Smooth muscle cell (in vitro differentiated cells): ENCODE results near the gene TOMM5. TPM values are rescaled to one million over a fixed set of nuclear protein-coding genes. Genes with fewer than 3 reads are reported as not detected.

Source experiments
- DNase-seq: peaks from one replicate; lab custom pipeline; 2025; ENCODE audit not compliant: unreplicated experiment; lab: John Stamatoyannopoulos, UW
- H2AFZ ChIP-seq: fragments of 200-600 bp; sonication (generic); 2 replicates; pipeline ENCODE4 v1.6.0; 2016; ENCODE audit warnings: antibody characterized with exemption, low read depth, mild to moderate bottlenecking
- H3F3A ChIP-seq: fragments of 200-600 bp; sonication (generic); 2 replicates; pipeline ENCODE4 v1.6.0; 2017; ENCODE audit warnings: antibody characterized with exemption, low read depth
- H3K27ac ChIP-seq: fragments of 200-600 bp; sonication (generic); 2 replicates; pipeline ENCODE4 v1.5.1; 2016; ENCODE audit warnings: low read depth, mild to moderate bottlenecking
- H3K27me3 ChIP-seq: fragments of 200-600 bp; sonication (generic); 2 replicates; pipeline ENCODE4 v1.6.1; 2016; ENCODE audit warnings: low read depth, mild to moderate bottlenecking
- H3K36me3 ChIP-seq: fragments of 200-600 bp; sonication (generic); 2 replicates; pipeline ENCODE4 v1.5.1; 2016; ENCODE audit warnings: low read depth
- H3K4me1 ChIP-seq: fragments of 200-600 bp; sonication (generic); 2 replicates; pipeline ENCODE4 v1.5.1; 2016; ENCODE audit warnings: low read depth
- H3K4me2 ChIP-seq: fragments of 200-600 bp; sonication (generic); 2 replicates; pipeline ENCODE4 v1.6.0; 2016; ENCODE audit warnings: mild to moderate bottlenecking
- H3K4me3 ChIP-seq: fragments of 200-600 bp; sonication (generic); 2 replicates; pipeline ENCODE4 v1.5.1; 2016; ENCODE audit warnings: mild to moderate bottlenecking
- H3K79me2 ChIP-seq: fragments of 200-600 bp; sonication (generic); 2 replicates; pipeline ENCODE4 v1.6.0; 2016; ENCODE audit warnings: low read depth, mild to moderate bottlenecking
- H3K9ac ChIP-seq: fragments of 200-600 bp; sonication (generic); 2 replicates; pipeline ENCODE4 v1.6.0; 2016; ENCODE audit warnings: low read depth
- H3K9me3 ChIP-seq: fragments of 200-600 bp; sonication (generic); replicated peaks from 2 replicates; pipeline ENCODE4 v1.5.1; 2016; ENCODE audit warnings: low read depth
- H4K20me1 ChIP-seq: fragments of 200-600 bp; sonication (generic); 2 replicates; pipeline ENCODE4 v1.6.0; 2016; ENCODE audit warnings: low read depth
- CTCF ChIP-seq: fragments of 200-600 bp; sonication (generic); IDR thresholded peaks from 2 replicates; pipeline ENCODE4 v1.5.1; 2017; ENCODE audit warnings: borderline replicate concordance, mild to moderate bottlenecking, antibody characterized with exemption; ENCODE audit not compliant: insufficient read depth, poor library complexity, severe bottlenecking
- WGBS: methylation state at CpG from one replicate; pipeline ENCODE4 v1.1.7; 2016; ENCODE audit warnings: low lambda C conversion rate; 5-methylcytosine and 5-hydroxymethylcytosine counted together
- polyA plus RNA-seq: library from polyadenylated mRNA; unstranded; fragments of >200 nt; fragmentation: Nextera tagmentation; extraction: Ambion mirVana; gene quantifications from 2 replicates; pipeline ENCODE4 v1.2.1, GENCODE V29; 2016
- total RNA-seq: library from RNA; depleted of rRNA; stranded (reverse); fragments of >200 nt; gene quantifications from 2 replicates; pipeline ENCODE4 v1.2.3, GENCODE V29; 2014

Gene TOMM5
- total and polyA plus RNA-seq, 2 experiments from 2014 or later, result 194 to 296 TPM

GRCh38 chr9:37554318-37554717, 38.1 kb downstream of the TOMM5 start:
- Histone ChIP-seq H3K79me2 (no peaks in the 10 kb centered on the region), H2AFZ (no peak overlapping the region), H3K4me1 (no peaks in the 10 kb centered on the region), H3K9me3 (no peaks in the 10 kb centered on the region), H3K27ac (no peak overlapping the region), H3K36me3 (no peaks in the 10 kb centered on the region), H3K4me2 (no peak overlapping the region), H3K9ac (no peak overlapping the region), H3K27me3 (no peaks in the 10 kb centered on the region), H3K4me3 (no peak overlapping the region), H4K20me1 (peaks cover 22% of the 10 kb centered on the region), H3F3A (no peaks in the 10 kb centered on the region)
- WGBS, result 98% methylated on average over 3 of the region's 3 CpGs
- no peak for DNase-seq
- TF ChIP-seq CTCF, result no peak

GRCh38 chr9:37551888-37552287, 40.5 kb downstream of the TOMM5 start:
- Histone ChIP-seq H3K27ac (no peak overlapping the region), H3K4me2 (no peak overlapping the region), H2AFZ (no peak overlapping the region), H3F3A (no peaks in the 10 kb centered on the region), H3K9ac (no peak overlapping the region), H3K27me3 (no peaks in the 10 kb centered on the region), H3K4me3 (no peak overlapping the region), H4K20me1 (peaks cover 26% of the 10 kb centered on the region), H3K9me3 (no peaks in the 10 kb centered on the region), H3K79me2 (peaks cover 4% of the 10 kb centered on the region), H3K4me1 (no peaks in the 10 kb centered on the region), H3K36me3 (no peaks in the 10 kb centered on the region)
- WGBS, result 89% methylated on average over 2 of the region's 2 CpGs
- no peak for TF ChIP-seq CTCF
- no peak for DNase-seq

GRCh38 chr9:37551468-37551867, 40.9 kb downstream of the TOMM5 start:
- H3K9me3 ChIP-seq, result no peaks in the 10 kb centered on the region
- H3K79me2 ChIP-seq, result peaks cover 4% of the 10 kb centered on the region
- no peak for TF ChIP-seq CTCF
- WGBS, result 87% methylated on average over 3 of the region's 3 CpGs
- H3K9ac ChIP-seq, result no peak overlapping the region
- H3K27me3 ChIP-seq, result no peaks in the 10 kb centered on the region
- H4K20me1 ChIP-seq, result peaks cover 26% of the 10 kb centered on the region
- H3K4me3 ChIP-seq, result no peak overlapping the region
- no peaks in the 10 kb centered on the region for H3K36me3 ChIP-seq
- H3F3A ChIP-seq, result no peaks in the 10 kb centered on the region
- no peaks in the 10 kb centered on the region for H3K4me1 ChIP-seq
- no peak for DNase-seq
- no peak overlapping the region for H3K27ac ChIP-seq
- no peak overlapping the region for H3K4me2 ChIP-seq
- no peak overlapping the region for H2AFZ ChIP-seq

- no peak overlapping the region for H3K27ac ChIP-seq
- H3F3A ChIP-seq, result no peaks in the 10 kb centered on the region
- no peak overlapping the region for H3K4me2 ChIP-seq
- H3K9me3 ChIP-seq, result no peaks in the 10 kb centered on the region
- no peak overlapping the region for H3K4me3 ChIP-seq
- DNase-seq, result no peak
- no peaks in the 10 kb centered on the region for H3K36me3 ChIP-seq
- no peak overlapping the region for H3K9ac ChIP-seq
- no peaks in the 10 kb centered on the region for H3K27me3 ChIP-seq
- no peaks in the 10 kb centered on the region for H3K4me1 ChIP-seq
- peaks cover 4% of the 10 kb centered on the region for H3K79me2 ChIP-seq
- H4K20me1 ChIP-seq, result peaks cover 26% of the 10 kb centered on the region
- TF ChIP-seq CTCF, result no peak
- WGBS, result 24% methylated on average over 1 of the region's 1 CpG
- H2AFZ ChIP-seq, result no peak overlapping the region
Observed at GRCh38 chr9:37550781-37551180, 41.6 kb downstream of the TOMM5 start.
